ENCODE measurements around the gene SAMD7. TPM values are rescaled to one million over a fixed set of nuclear protein-coding genes. Genes with fewer than 3 reads are reported as not detected.

SAMD7 gene
- total and polyA plus RNA-seq, 2 of the 13 experiments (the other 11 are each of a cell fraction or from before 2014, with no cell fraction given): not detected

DNA sequence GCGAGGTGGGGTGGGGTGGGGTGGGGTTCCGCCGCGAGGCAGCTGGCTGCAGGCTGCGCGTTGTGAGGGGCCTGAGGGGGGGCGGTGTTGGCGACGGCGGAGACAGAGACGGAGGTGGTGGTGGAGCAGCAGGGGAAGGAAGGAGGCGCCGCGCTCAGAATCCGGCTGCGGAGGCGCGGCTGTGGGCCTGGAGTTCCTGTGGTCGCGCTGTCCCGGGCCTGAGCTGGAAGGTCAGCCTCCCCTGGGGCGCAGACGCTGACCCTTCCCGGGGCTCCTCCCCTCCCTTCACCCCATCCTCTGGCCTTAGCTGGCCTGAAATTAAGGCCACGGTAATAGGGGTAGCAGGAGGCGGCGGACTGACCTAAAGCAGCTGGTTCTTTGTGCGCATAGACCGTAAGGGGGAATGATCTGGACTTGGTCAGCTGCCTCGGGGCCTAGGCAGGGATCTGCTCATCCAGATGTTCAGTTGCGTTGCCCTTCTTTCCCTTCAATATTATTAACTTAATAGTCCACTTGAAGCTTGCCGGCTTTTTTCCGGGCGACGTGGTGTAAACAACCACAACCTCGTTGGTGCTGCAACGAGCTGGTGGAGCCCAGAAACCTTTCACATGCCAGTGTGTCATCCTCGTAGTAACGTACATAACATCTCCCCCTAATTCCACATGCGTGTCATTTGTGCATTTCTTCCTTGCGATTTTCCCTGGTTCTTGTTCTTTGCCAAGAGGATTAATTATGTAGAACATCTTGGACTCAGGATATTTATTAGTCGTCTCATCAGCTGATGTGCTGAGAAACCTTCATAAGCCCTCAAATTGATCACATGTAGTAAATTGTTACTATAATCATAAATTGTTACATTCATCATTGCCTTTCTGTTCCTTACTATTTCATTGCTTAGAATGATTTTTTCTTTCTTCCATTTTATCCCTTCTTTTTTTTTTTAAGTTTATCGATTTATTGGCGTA is 55.9 kb downstream of the SAMD7 start (continued):
- TF ChIP-seq PCBP2 (optimal IDR thresholded peaks at IDR 0.05; ENCODE audit: low read depth, low read length, poor library complexity, severe bottlenecking): no peak
- TF ChIP-seq KDM6A (CRISPR knock-in tag; IDR thresholded peaks at IDR 0.05; ENCODE audit: low read depth): no peak
- TF ChIP-seq BCL6 (CRISPR knock-in tag; IDR thresholded peaks at IDR 0.05): no peak
- TF ChIP-seq HNRNPLL (IDR thresholded peaks at IDR 0.05; ENCODE audit: low read depth, low read length, poor library complexity, severe bottlenecking): peak; percentile 66
- no peak for TF ChIP-seq SP5 (CRISPR knock-in tag; IDR thresholded peaks at IDR 0.05; ENCODE audit: borderline replicate concordance, low read depth)
- TF ChIP-seq ZNF354B (CRISPR knock-in tag; IDR thresholded peaks at IDR 0.05): no peak
- TF ChIP-seq, protein P1, sequence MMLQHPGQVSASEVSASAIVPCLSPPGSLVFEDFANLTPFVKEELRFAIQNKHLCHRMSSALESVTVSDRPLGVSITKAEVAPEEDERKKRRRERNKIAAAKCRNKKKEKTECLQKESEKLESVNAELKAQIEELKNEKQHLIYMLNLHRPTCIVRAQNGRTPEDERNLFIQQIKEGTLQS (CRISPR knock-in tag; IDR thresholded peaks at IDR 0.05): no peak
- TF ChIP-seq HNF4G (IDR thresholded peaks at IDR 0.05; ENCODE audit: borderline replicate concordance, low read depth, low read length): no peak
- TF ChIP-seq HNF4G (CRISPR knock-in tag; IDR thresholded peaks at IDR 0.05; ENCODE audit: borderline replicate concordance, low read depth): no peak
- TF ChIP-seq ZNF34 (CRISPR knock-in tag; IDR thresholded peaks at IDR 0.05; ENCODE audit: borderline replicate concordance): no peak
- TF ChIP-seq HNRNPUL1 (IDR thresholded peaks at IDR 0.05; ENCODE audit: low read depth, low read length): no peak
- no peak; the same call in 1 of the 2 replicates for TF ChIP-seq JDP2 (CRISPR knock-in tag; IDR thresholded peaks at IDR 0.05; ENCODE audit: borderline replicate concordance)
- TF ChIP-seq KDM5A (IDR thresholded peaks at IDR 0.05; ENCODE audit: borderline replicate concordance, low read length): no peak
- TF ChIP-seq, protein P2, sequence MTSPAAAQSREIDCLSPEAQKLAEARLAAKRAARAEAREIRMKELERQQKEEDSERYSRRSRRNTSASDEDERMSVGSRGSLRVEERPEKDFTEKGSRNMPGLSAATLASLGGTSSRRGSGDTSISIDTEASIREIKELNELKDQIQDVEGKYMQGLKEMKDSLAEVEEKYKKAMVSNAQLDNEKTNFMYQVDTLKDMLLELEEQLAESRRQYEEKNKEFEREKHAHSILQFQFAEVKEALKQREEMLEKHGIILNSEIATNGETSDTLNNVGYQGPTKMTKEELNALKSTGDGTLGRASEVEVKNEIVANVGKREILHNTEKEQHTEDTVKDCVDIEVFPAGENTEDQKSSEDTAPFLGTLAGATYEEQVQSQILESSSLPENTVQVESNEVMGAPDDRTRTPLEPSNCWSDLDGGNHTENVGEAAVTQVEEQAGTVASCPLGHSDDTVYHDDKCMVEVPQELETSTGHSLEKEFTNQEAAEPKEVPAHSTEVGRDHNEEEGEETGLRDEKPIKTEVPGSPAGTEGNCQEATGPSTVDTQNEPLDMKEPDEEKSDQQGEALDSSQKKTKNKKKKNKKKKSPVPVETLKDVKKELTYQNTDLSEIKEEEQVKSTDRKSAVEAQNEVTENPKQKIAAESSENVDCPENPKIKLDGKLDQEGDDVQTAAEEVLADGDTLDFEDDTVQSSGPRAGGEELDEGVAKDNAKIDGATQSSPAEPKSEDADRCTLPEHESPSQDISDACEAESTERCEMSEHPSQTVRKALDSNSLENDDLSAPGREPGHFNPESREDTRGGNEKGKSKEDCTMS (CRISPR knock-in tag; conservative IDR thresholded peaks at IDR 0.05): no peak
- TF ChIP-seq MIER2 (CRISPR knock-in tag; IDR thresholded peaks at IDR 0.05): no peak
- no peak for TF ChIP-seq YY1 (IDR thresholded peaks at IDR 0.05; ENCODE audit: insufficient read depth, insufficient replicate concordance, low read depth, low read length)
- no peak for TF ChIP-seq ZSCAN12 (CRISPR knock-in tag; IDR thresholded peaks at IDR 0.05)
- TF ChIP-seq SSRP1 (CRISPR knock-in tag; IDR thresholded peaks at IDR 0.05): no peak
- no peak for TF ChIP-seq ZNF652 (CRISPR knock-in tag; IDR thresholded peaks at IDR 0.05; ENCODE audit: borderline replicate concordance, low read depth)
